Liver (tissue), 9 donors: ENCODE measurements around the gene PPP3CA. TPM values are rescaled to one million over a fixed set of nuclear protein-coding genes. Genes with fewer than 3 reads are reported as not detected.

Experiments used
- DNase-seq: peaks from one replicate; pipeline ENCODE4 v3.0.0-alpha.2; 2017; ENCODE audit warnings: low spot score
- H3K27ac ChIP-seq, 2 donors: one replicate each; pipeline ENCODE4 v1.7.0; 2013; ENCODE audit warnings: inconsistent platforms in 2 of 2, low read length in 2 of 2, control low read depth in 1 of 2, low read depth in 1 of 2, mild to moderate bottlenecking in 1 of 2
- H3K27me3 ChIP-seq, 4 donors: one replicate each; pipeline versions ENCODE4 v1.6.1 to v1.7.0; 2013; ENCODE audit warnings: low read length in 3 of 4, inconsistent platforms in 1 of 4, mild to moderate bottlenecking in 1 of 4, moderate library complexity in 1 of 4; ENCODE audit not compliant: control insufficient read depth in 4 of 4, insufficient read depth in 4 of 4
- H3K36me3 ChIP-seq, 4 donors: one replicate each; pipeline versions ENCODE4 v1.6.1 to v1.7.0; 2013; ENCODE audit warnings: low read length in 3 of 4, mild to moderate bottlenecking in 3 of 4, low read depth in 1 of 4, moderate library complexity in 1 of 4; ENCODE audit not compliant: control insufficient read depth in 4 of 4, insufficient read depth in 3 of 4
- H3K4me1 ChIP-seq, 4 donors: one replicate each; pipeline versions ENCODE4 v1.6.1 to v1.7.0; 2013; ENCODE audit warnings: low read length in 3 of 4, mild to moderate bottlenecking in 3 of 4, moderate library complexity in 1 of 4; ENCODE audit not compliant: control insufficient read depth in 4 of 4, insufficient read depth in 4 of 4
- H3K4me3 ChIP-seq, 3 donors: one replicate each; pipeline versions ENCODE4 v1.6.1 to v1.7.0; 2013; ENCODE audit warnings: low read length in 3 of 3, control low read depth in 1 of 3, low read depth in 1 of 3, mild to moderate bottlenecking in 1 of 3
- H3K9ac ChIP-seq, 2 donors: one replicate each; pipeline ENCODE4 v1.7.0; 2013; ENCODE audit warnings: low read length in 2 of 2, mild to moderate bottlenecking in 2 of 2, moderate library complexity in 2 of 2, control low read depth in 1 of 2, low read depth in 1 of 2
- H3K9me3 ChIP-seq, 4 donors: one replicate each; pipeline versions ENCODE4 v1.6.1 to v1.7.0; 2013; ENCODE audit warnings: low read length in 3 of 4; ENCODE audit not compliant: control insufficient read depth in 4 of 4
- EGR1 ChIP-seq, 2 donors: IDR thresholded peaks; 2 replicates each; pipeline ENCODE4 v1.6.1; 2016 to 2018; ENCODE audit warnings: antibody characterized with exemption in 2 of 2, low read depth in 2 of 2
- FOXA1 ChIP-seq: IDR thresholded peaks from 2 replicates; pipeline ENCODE4 v1.6.1; 2016; ENCODE audit warnings: antibody characterized with exemption
- FOXA2 ChIP-seq: IDR thresholded peaks from 2 replicates; pipeline ENCODE4 v1.6.1; 2016; ENCODE audit warnings: antibody characterized with exemption
- GABPA ChIP-seq, 2 donors: IDR thresholded peaks in 1 of 2; conservative IDR thresholded peaks in 1 of 2; 2 replicates each; pipeline ENCODE4 v1.6.1; 2016; ENCODE audit warnings: antibody characterized with exemption in 2 of 2, mild to moderate bottlenecking in 1 of 2, moderate library complexity in 1 of 2
- HNF4A ChIP-seq, 2 donors: conservative IDR thresholded peaks; 2 replicates each; pipeline ENCODE4 v1.6.1; 2016; ENCODE audit warnings: antibody characterized with exemption in 2 of 2, mild to moderate bottlenecking in 2 of 2
- JUND ChIP-seq, 2 donors: IDR thresholded peaks; 2 replicates each; pipeline ENCODE4 v1.6.1; 2016; ENCODE audit warnings: antibody characterized with exemption in 2 of 2
- SP1 ChIP-seq: IDR thresholded peaks from 2 replicates; pipeline ENCODE4 v1.6.1; 2018; ENCODE audit warnings: antibody characterized with exemption, mild to moderate bottlenecking
- TAF1 ChIP-seq: conservative IDR thresholded peaks from 2 replicates; pipeline ENCODE4 v1.6.1; 2016; ENCODE audit warnings: antibody characterized with exemption, mild to moderate bottlenecking
- WGBS: extraction: QIAGEN DNeasy Blood & Tissue Kit; methylation state at CpG from one replicate; pipeline ENCODE4 v1.1.7; 2013; 5-methylcytosine and 5-hydroxymethylcytosine counted together
- polyA plus RNA-seq, 2 donors: library from polyadenylated mRNA; stranded (reverse) in 1 of 2; unstranded in 1 of 2; fragments of 200-250 nt in 1 of 2; fragments of >200 nt in 1 of 2; fragmentation: Nextera tagmentation in 1 of 2; extraction: Ambion mirVana in 1 of 2; gene quantifications; one replicate each; pipeline versions ENCODE4 v1.2.1 to v1.2.3, GENCODE V29; 2013 to 2015
- total RNA-seq, 2 donors: library from RNA; depleted of rRNA; stranded (reverse); fragments of >200 nt; gene quantifications; one replicate each; pipeline ENCODE4 v1.2.3, GENCODE V29; 2014
- TF ChIP-seq, protein P1 (sequence below): IDR thresholded peaks from 2 replicates; pipeline ENCODE4 v1.6.1; 2016; ENCODE audit warnings: antibody characterized with exemption, mild to moderate bottlenecking
- TF ChIP-seq, protein P2 (sequence below): IDR thresholded peaks from 2 replicates; pipeline ENCODE4 v1.6.1; 2016; ENCODE audit warnings: antibody characterized with exemption
- TF ChIP-seq, protein P3 (sequence below): IDR thresholded peaks from 2 replicates; pipeline ENCODE4 v1.6.1; 2016; ENCODE audit warnings: antibody characterized with exemption
- donor health status: healthy.
- donor health status: healthy.
- donor health status: healthy.
- donor health status: healthy.
- donor health status: healthy.

Gene PPP3CA
- total and polyA plus RNA-seq, 4 donors, result 3.6 to 18.2 (median 14.2) TPM

DNA sequence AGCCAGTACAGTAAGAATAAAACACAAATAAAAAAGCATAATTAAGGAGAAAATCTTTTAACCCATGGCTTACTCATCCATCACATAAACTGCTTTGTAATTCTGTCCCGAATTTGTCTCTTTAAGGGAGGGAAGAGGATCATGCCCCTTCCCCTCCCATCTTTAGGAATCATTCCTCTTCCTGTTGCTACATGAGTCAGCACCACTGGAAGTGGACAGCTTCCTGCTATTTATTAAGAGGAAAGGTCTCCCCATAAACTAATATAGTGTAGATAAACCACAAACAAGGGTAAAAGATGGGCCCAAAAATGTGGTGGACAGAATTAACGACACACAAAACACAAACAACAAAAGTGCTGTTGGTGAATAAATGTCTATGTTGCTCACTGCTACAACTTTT lies 75.8 kb downstream of the PPP3CA start:
- no peaks in the 10 kb centered on the region for H3K36me3 ChIP-seq
- DNase-seq, result no peak
- H3K27ac ChIP-seq, result no peak overlapping the region
- peaks cover 0 to 10% (median 0%) of the 10 kb centered on the region in 4 donors for H3K4me1 ChIP-seq
- no peak overlapping the region for H3K4me3 ChIP-seq
- H3K9me3 ChIP-seq, result no peaks in the 10 kb centered on the region
- 62% methylated on average over 2 of the region's 2 CpGs for WGBS
- no peak overlapping the region for H3K9ac ChIP-seq
- TF ChIP-seq, protein P1, sequence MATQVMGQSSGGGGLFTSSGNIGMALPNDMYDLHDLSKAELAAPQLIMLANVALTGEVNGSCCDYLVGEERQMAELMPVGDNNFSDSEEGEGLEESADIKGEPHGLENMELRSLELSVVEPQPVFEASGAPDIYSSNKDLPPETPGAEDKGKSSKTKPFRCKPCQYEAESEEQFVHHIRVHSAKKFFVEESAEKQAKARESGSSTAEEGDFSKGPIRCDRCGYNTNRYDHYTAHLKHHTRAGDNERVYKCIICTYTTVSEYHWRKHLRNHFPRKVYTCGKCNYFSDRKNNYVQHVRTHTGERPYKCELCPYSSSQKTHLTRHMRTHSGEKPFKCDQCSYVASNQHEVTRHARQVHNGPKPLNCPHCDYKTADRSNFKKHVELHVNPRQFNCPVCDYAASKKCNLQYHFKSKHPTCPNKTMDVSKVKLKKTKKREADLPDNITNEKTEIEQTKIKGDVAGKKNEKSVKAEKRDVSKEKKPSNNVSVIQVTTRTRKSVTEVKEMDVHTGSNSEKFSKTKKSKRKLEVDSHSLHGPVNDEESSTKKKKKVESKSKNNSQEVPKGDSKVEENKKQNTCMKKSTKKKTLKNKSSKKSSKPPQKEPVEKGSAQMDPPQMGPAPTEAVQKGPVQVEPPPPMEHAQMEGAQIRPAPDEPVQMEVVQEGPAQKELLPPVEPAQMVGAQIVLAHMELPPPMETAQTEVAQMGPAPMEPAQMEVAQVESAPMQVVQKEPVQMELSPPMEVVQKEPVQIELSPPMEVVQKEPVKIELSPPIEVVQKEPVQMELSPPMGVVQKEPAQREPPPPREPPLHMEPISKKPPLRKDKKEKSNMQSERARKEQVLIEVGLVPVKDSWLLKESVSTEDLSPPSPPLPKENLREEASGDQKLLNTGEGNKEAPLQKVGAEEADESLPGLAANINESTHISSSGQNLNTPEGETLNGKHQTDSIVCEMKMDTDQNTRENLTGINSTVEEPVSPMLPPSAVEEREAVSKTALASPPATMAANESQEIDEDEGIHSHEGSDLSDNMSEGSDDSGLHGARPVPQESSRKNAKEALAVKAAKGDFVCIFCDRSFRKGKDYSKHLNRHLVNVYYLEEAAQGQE, result peak; percentile 98
- TF ChIP-seq HNF4A (conservative IDR thresholded peaks at IDR 0.05), result no peak
- no peak for TF ChIP-seq TAF1
- H3K27me3 ChIP-seq, result no peaks in the 10 kb centered on the region

DNA sequence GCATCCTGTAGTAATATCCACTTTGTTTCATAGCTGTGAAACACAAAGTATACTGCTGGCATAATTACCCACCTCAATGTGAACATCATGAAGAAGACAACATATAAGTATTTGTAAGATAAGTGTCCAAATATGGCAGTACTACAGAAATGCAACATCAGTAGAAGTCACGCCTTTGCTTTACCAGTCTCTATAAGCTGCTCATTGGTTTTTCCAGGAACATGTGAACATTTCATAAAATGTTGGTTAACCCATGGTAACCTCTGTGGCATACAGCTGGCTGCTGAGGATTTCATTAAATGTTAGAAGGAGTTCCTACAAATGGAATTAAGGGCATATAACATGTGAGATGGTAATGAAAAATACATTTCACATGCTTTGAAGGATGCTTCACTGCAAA lies 77.6 kb downstream of the PPP3CA start:
- Histone ChIP-seq H3K27ac (no peak overlapping the region), H3K9me3 (no peaks in the 10 kb centered on the region), H3K9ac (no peak overlapping the region), H3K36me3 (no peaks in the 10 kb centered on the region), H3K4me1 (peaks cover 0 to 11% (median 0%) of the 10 kb centered on the region in 4 donors), H3K27me3 (no peaks in the 10 kb centered on the region), H3K4me3 (no peak overlapping the region)
- DNase-seq, result no peak
- 93% methylated on average over 1 of the region's 1 CpG for WGBS
- TF ChIP-seq EGR1 (IDR thresholded peaks at IDR 0.05; ENCODE audit: low read depth in 2 of 2) (no peak), SP1 (no peak), FOXA1 (no peak), JUND (IDR thresholded peaks at IDR 0.05) (no peak), FOXA2 (no peak), GABPA (IDR thresholded peaks at IDR 0.05 in 1 of 2, conservative IDR thresholded peaks at IDR 0.05 in 1 of 2) (no peak)
- TF ChIP-seq, protein P1, result no peak
- TF ChIP-seq, protein P2, sequence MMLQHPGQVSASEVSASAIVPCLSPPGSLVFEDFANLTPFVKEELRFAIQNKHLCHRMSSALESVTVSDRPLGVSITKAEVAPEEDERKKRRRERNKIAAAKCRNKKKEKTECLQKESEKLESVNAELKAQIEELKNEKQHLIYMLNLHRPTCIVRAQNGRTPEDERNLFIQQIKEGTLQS, result no peak
- TF ChIP-seq, protein P3, sequence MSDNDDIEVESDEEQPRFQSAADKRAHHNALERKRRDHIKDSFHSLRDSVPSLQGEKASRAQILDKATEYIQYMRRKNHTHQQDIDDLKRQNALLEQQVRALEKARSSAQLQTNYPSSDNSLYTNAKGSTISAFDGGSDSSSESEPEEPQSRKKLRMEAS, result no peak
